ENCODE data around the gene SSBP1. TPM values are rescaled to one million over a fixed set of nuclear protein-coding genes. Genes with fewer than 3 reads are reported as not detected.
A peak's percentile ranks its signal among the peaks of the same experiment; 100 is the strongest.

SSBP1 gene
- total and polyA plus RNA-seq, 9 donors, result 79.3 to 228 (median 92.3) TPM

DNA sequence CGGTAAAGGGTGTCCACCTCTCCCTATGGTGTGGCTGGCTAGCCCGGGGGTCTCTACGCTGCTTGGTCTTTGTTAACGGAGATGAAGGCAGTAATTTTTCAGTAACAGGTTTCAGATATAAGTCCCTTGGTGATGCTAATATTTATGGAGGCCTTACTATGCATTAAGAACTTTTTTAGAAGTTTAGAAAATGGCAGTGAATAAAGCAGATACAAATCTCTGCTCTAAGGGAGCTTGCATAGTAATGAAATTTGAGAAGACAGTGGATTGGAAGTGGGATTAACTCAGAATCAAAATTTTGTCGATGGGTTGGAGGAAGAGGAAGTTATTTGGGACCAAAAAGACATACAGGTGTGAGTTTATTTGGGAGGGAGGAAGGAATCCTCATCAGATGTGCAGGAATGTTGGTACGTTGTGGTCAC lies 445 bp downstream of the SSBP1 start:
- intact Hi-C loops (cut with DNase I), result no loop called here
- no peaks in the 10 kb centered on the region for H3K36me3 ChIP-seq
- WGBS, 3 donors, result 1 to 2% (median 1%) methylated on average over 6 of the region's 6 CpGs

DNA sequence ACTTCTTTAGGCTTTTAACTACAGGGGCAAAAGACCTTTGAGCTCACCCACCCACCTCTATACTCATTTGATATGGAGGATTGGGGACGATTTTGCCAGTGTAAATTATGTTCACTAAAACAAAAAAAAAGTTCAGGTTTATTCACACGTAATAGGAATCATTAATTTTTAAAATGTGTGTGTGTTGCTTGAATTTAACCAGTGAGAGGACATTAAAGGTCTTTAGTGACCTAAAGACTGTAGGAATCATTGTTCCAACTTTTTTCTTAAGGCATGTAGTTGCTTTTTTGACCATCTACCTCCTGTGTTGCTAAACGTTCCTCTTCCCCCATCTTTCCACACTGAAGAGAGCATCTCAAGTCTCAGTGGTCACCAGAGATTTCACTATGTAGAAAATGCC lies 1.1 kb downstream of the SSBP1 start:
- H3K9me3 ChIP-seq, result no peaks in the 10 kb centered on the region
- no peaks in the 10 kb centered on the region for H3K27me3 ChIP-seq
- TF ChIP-seq POLR2A (IDR thresholded peaks at IDR 0.05) (no peak), EP300 (IDR thresholded peaks at IDR 0.05) (no peak)
- TF ChIP-seq, protein P1, sequence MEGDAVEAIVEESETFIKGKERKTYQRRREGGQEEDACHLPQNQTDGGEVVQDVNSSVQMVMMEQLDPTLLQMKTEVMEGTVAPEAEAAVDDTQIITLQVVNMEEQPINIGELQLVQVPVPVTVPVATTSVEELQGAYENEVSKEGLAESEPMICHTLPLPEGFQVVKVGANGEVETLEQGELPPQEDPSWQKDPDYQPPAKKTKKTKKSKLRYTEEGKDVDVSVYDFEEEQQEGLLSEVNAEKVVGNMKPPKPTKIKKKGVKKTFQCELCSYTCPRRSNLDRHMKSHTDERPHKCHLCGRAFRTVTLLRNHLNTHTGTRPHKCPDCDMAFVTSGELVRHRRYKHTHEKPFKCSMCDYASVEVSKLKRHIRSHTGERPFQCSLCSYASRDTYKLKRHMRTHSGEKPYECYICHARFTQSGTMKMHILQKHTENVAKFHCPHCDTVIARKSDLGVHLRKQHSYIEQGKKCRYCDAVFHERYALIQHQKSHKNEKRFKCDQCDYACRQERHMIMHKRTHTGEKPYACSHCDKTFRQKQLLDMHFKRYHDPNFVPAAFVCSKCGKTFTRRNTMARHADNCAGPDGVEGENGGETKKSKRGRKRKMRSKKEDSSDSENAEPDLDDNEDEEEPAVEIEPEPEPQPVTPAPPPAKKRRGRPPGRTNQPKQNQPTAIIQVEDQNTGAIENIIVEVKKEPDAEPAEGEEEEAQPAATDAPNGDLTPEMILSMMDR (IDR thresholded peaks at IDR 0.05), result no peak
- H3K27ac ChIP-seq, result no peak overlapping the region
- H3K4me1 ChIP-seq (ENCODE audit: insufficient read depth), result peaks cover 4% of the 10 kb centered on the region
- no peaks in the 10 kb centered on the region for H3K36me3 ChIP-seq
- no peak overlapping the region for H3K4me3 ChIP-seq
- DNase-seq, result no peak
- intact Hi-C loops (cut with DNase I), result no loop called here
- WGBS, 3 donors, result 45 to 67% (median 60%) methylated on average over 3 of the region's 3 CpGs

More for the DNA sequence above, 445 bp downstream of the SSBP1 start:
- H3K4me1 ChIP-seq (ENCODE audit: insufficient read depth), result peaks cover 4% of the 10 kb centered on the region
- TF ChIP-seq POLR2A (IDR thresholded peaks at IDR 0.05) (no peak), EP300 (IDR thresholded peaks at IDR 0.05) (no peak)
- TF ChIP-seq, protein P1 (IDR thresholded peaks at IDR 0.05), result no peak
- H3K27ac ChIP-seq, result peak overlapping the region; percentile 52 to 77
- peak overlapping the region; percentile 89 for H3K4me3 ChIP-seq
- no peak for DNase-seq
- H3K27me3 ChIP-seq, result no peaks in the 10 kb centered on the region
- no peaks in the 10 kb centered on the region for H3K9me3 ChIP-seq

DNA sequence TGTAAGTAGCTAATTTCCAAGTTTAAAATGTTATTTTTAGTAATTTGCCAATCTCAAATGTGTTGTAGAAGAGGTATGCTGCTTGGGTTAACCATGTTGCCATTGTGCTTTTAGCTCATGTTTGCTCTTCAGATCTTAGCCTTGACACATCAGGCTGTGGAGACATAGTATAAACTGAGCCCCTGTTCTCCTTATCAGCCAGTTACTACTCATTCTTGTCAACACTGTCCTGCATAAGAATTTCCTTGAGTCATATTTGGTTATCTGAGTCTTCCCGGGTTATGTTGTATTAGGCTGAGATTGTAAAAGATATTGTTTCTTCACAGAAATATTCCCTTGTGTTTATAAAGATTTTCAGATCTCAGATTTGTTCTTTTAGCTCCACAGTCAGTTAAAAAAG lies 4.1 kb downstream of the SSBP1 start:
- Histone ChIP-seq H3K27ac (no peak overlapping the region), H3K4me3 (no peak overlapping the region), H3K9me3 (no peaks in the 10 kb centered on the region), H3K36me3 (no peaks in the 10 kb centered on the region), H3K27me3 (no peaks in the 10 kb centered on the region), H3K4me1 (ENCODE audit: insufficient read depth) (peaks cover 3% of the 10 kb centered on the region)
- no peak for DNase-seq
- intact Hi-C loops (cut with DNase I), result no loop called here
- 65 to 84% (median 74%) methylated on average over 1 of the region's 1 CpG for WGBS, 3 donors
- TF ChIP-seq POLR2A (IDR thresholded peaks at IDR 0.05) (no peak), EP300 (IDR thresholded peaks at IDR 0.05) (no peak)
- TF ChIP-seq, protein P1 (IDR thresholded peaks at IDR 0.05), result no peak

DNA sequence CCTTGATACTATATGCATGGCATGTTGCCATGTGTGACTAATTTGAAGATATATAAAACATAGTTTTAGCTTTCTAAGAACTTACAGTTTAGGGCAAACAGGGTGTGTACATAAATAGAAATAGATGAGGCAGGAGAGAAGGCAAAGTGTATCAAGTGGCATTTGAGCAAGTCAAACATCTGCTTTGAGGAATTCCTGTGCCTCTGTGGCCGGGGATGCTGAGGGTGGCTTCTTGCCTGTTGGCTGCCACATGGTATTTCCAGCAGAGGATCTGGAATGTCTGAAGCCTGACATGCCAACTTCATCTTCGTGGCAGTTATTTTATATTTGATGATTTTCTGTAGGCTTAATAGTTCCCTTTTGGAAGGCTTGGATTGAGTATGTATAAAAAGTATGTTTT lies 6.0 kb downstream of the SSBP1 start:
- DNase-seq, result no peak
- no peaks in the 10 kb centered on the region for H3K36me3 ChIP-seq
- intact Hi-C loops (cut with DNase I), result no loop called here
- TF ChIP-seq EP300 (IDR thresholded peaks at IDR 0.05) (no peak), POLR2A (IDR thresholded peaks at IDR 0.05) (no peak)
- TF ChIP-seq, protein P1 (IDR thresholded peaks at IDR 0.05), result no peak
- H3K27ac ChIP-seq, result no peak overlapping the region
- no peaks in the 10 kb centered on the region for H3K27me3 ChIP-seq
- WGBS, 3 donors, result 81 to 89% (median 87%) methylated on average over 2 of the region's 2 CpGs
- H3K4me3 ChIP-seq, result no peak overlapping the region
- H3K9me3 ChIP-seq, result no peaks in the 10 kb centered on the region
- no peaks in the 10 kb centered on the region for H3K4me1 ChIP-seq (ENCODE audit: insufficient read depth)

Measured in ovary (tissue), 9 donors.